SH-SY5Y (cell line): ENCODE results near the gene RNF32.

Experiments
- GATA2 ChIP-seq: IDR thresholded peaks from 2 replicates; pipeline ENCODE4 v1.6.1; 2011; ENCODE audit warnings: mild to moderate bottlenecking, low read depth, low read length
- GATA3 ChIP-seq: IDR thresholded peaks from 2 replicates; pipeline ENCODE4 v1.6.1; 2011; ENCODE audit warnings: low read depth, mild to moderate bottlenecking, low read length, moderate library complexity

DNA sequence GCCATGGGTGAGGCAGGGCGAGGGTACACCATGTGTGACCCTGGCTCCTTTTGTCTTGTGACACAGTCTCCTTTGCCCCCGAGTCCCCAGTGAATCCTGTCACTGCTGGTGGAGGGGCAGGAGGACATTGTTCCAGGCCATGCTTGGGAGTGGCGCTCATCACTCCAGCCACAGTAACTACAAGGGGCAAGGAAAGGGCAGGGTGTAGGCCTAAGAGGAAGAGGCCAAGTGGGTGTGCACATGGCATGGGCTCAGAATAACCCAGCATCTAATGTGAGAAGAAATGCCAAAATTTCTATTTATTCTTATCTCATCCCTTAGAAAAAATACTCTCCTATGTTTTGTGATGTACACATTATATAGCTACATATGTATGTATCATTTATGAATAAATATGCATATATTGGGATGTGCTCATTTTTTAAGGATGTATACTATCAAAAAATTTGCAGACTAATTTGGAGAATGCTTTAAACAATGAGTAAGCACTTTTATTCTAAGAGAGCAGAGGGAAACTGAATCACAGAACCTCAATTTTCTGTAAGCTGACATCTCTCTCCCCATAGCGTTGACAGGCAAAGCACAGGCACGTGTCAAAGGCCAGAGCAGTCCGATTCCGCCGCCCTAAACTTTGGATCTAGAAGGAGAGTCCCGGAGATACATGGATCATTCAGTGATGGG lies 36.9 kb downstream of the RNF32 start:
- TF ChIP-seq GATA3: no peak
- TF ChIP-seq GATA2: no peak
